ENCODE measurements around the gene SCYGR3. TPM values are rescaled to one million over a fixed set of nuclear protein-coding genes. Genes with fewer than 3 reads are reported as not detected.

The SCYGR3 gene
- total RNA-seq, 1 experiment from 2014 or later, result not detected

DNA sequence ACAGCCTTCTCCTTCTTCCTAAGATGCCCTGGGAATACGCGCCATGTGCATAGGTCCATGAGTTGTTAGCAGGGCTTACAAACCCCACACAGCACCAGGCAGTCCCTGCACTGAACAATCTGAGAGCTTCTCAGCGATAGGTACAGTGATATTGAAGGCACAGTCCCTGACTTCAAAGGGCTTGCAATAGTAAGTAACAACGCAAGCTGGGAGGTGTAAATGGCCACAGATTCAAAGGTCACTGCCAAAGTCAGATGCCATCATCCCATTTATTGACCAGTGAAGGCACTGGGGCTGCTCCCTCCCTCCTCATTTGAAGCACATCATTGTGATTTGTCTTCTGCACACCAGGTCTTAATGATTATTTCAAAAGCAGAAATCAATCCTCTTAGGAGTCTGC, 541 bp upstream of the SCYGR3 start:
- no CpG with 5 or more reads among the region's 4 CpGs for WGBS (ENCODE audit: extremely low coverage, insufficient read length, low lambda C conversion rate)

More for the DNA sequence above, 541 bp upstream of the SCYGR3 start:
- Histone ChIP-seq H3K23ac (ENCODE audit: insufficient read length, low read depth, low read length) (no peak overlapping the region), H4K20me1 (ENCODE audit: control insufficient read depth, insufficient read depth, insufficient read length) (no peaks in the 10 kb centered on the region), H2AFZ (ENCODE audit: low read length) (no peak overlapping the region), H3K56ac (ENCODE audit: insufficient read length, low read depth, low read length) (no peak overlapping the region), H3K27me3 (ENCODE audit: insufficient read depth, low read length) (no peaks in the 10 kb centered on the region; the same call in 1 of the 2 replicates), H2BK15ac (ENCODE audit: low read depth, low read length) (no peak overlapping the region), H3K9me3 (ENCODE audit: control insufficient read depth, low read depth, low read length) (no peaks in the 10 kb centered on the region), H4K8ac (replicated peaks; ENCODE audit: insufficient read length, low read depth, low read length) (no peak overlapping the region), H3T11ph (ENCODE audit: low read length) (no peak overlapping the region), H2BK5ac (ENCODE audit: insufficient read length, low read length) (no peak overlapping the region), H3K79me1 (ENCODE audit: insufficient read depth, low read depth, low read length, poor library complexity, severe bottlenecking) (no peaks in the 10 kb centered on the region), H3K79me2 (ENCODE audit: insufficient read depth, low read length) (no peaks in the 10 kb centered on the region), H4K91ac (ENCODE audit: insufficient read length, low read depth, low read length) (no peak overlapping the region), H2AK5ac (ENCODE audit: insufficient read length, low read length) (no peak overlapping the region), H3K4ac (ENCODE audit: low read depth, low read length) (no peak overlapping the region), H3K23me2 (ENCODE audit: insufficient read length, low read depth, low read length, poor library complexity, severe bottlenecking) (no peaks in the 10 kb centered on the region), H3K27ac (ENCODE audit: insufficient read length, low read depth, low read length) (no peak overlapping the region), H3K4me1 (ENCODE audit: insufficient read depth, low read length) (0 out of 2 replicates have a peak, but pooled peaks cover 5% of the 10 kb centered on the region), H3K4me2 (ENCODE audit: insufficient read depth, insufficient read length, low read length) (no peak overlapping the region), H3K9ac (ENCODE audit: extremely low read depth, insufficient read length, low read length) (no peak overlapping the region), H2BK120ac (ENCODE audit: low read depth, low read length, poor library complexity, severe bottlenecking) (no peak overlapping the region), H2BK12ac (ENCODE audit: insufficient read length, low read depth, low read length) (no peak overlapping the region), H2BK20ac (ENCODE audit: low read depth, low read length, poor library complexity, severe bottlenecking) (no peak overlapping the region), H3K18ac (ENCODE audit: insufficient read length, low read depth, low read length) (no peak overlapping the region), H4K5ac (ENCODE audit: insufficient read length, low read depth, low read length) (no peak overlapping the region), H3K14ac (ENCODE audit: insufficient read depth, low read length) (no peak overlapping the region)
- Mint-ChIP-seq H3K4me1 (peaks cover 20 to 21% of the 10 kb centered on the region in 2 experiments), H3K27me3 (ENCODE audit: low read depth) (peaks cover 8% of the 10 kb centered on the region), H3K9me3 (no peaks in the 10 kb centered on the region; a peak in 1 of 5 replicates), H3K36me3 (ENCODE audit: insufficient read depth in 1 of 3, low read depth in 3 of 3) (no peaks in the 10 kb centered on the region), H3K27ac (no peak overlapping the region), H3K4me3 (no peak overlapping the region)
- no peak for DNase-seq
- TF ChIP-seq, protein P1, sequence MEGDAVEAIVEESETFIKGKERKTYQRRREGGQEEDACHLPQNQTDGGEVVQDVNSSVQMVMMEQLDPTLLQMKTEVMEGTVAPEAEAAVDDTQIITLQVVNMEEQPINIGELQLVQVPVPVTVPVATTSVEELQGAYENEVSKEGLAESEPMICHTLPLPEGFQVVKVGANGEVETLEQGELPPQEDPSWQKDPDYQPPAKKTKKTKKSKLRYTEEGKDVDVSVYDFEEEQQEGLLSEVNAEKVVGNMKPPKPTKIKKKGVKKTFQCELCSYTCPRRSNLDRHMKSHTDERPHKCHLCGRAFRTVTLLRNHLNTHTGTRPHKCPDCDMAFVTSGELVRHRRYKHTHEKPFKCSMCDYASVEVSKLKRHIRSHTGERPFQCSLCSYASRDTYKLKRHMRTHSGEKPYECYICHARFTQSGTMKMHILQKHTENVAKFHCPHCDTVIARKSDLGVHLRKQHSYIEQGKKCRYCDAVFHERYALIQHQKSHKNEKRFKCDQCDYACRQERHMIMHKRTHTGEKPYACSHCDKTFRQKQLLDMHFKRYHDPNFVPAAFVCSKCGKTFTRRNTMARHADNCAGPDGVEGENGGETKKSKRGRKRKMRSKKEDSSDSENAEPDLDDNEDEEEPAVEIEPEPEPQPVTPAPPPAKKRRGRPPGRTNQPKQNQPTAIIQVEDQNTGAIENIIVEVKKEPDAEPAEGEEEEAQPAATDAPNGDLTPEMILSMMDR (conservative IDR thresholded peaks at IDR 0.05), result no peak
